GM13977 (cell line): ENCODE results near the gene TEPSIN.

Experiments
- DNase-seq: peaks from one replicate; pipeline ENCODE4 v3.0.0; 2012; ENCODE audit warnings: low spot score
- CTCF ChIP-seq: IDR thresholded peaks from 2 replicates; pipeline ENCODE4 v1.5.1; 2012; ENCODE audit warnings: mild to moderate bottlenecking, control low read depth; ENCODE audit not compliant: insufficient read depth; ENCODE audit errors: extremely low read depth, missing control alignments
- in situ Hi-C: fragments of 300-500 bp; cut with MboI; formaldehyde crosslinking; loops from one replicate; pipeline ENCODE4 v1.12.0; 2022; ENCODE audit warnings: low sequenced_read_pairs, low pct_unique_long_range_greater_than_20kb, mixed read lengths, inconsistent platforms; ENCODE audit not compliant: unreplicated experiment

The TEPSIN gene

DNA sequence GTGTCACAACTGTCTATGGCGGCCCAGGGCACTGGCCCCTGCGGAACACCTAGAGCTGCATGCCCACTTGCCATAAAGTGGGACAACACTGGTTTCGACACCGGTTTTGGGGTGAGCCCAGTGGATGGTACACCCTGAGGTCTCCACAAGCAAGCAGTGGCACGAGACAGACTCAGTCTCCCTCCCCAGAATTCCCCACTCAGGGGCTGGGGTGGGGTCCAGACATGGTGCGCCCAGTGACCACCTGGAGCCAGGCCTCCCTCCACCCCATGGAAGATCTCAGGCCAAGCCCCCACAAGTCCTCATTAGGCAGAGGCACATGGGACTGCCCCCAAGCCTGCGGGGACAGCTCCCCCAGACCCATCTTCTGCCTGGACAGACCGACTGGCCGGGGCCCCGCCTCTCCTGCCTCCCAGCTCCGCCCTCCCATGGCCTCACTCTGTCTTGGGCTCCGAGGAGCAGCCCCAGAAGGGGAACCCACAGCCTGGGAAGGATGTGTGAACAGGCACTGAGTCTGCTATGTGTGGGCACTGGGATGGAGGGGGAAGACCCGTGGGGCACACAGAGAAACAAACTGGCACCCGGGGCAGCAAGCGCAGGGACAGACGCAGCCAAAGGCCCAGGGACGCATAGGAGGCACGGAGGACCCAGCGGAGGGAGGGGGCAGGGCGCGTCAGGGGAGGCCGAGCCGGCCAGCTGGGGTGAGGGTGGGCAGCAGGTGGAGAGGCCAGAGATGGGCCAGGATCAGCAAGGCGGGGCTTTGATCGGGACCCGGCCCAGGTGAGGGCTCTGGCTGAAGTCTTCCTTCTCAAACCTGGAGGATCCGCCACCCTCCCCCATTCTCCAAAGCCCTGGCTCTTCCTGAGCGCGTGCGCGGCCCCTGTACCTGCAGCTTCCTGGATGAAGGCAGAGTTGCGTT lies 2.8 kb downstream of the TEPSIN start:
- no peak for TF ChIP-seq CTCF
- in situ Hi-C loops, result no loop called here
- DNase-seq, result no peak

DNA sequence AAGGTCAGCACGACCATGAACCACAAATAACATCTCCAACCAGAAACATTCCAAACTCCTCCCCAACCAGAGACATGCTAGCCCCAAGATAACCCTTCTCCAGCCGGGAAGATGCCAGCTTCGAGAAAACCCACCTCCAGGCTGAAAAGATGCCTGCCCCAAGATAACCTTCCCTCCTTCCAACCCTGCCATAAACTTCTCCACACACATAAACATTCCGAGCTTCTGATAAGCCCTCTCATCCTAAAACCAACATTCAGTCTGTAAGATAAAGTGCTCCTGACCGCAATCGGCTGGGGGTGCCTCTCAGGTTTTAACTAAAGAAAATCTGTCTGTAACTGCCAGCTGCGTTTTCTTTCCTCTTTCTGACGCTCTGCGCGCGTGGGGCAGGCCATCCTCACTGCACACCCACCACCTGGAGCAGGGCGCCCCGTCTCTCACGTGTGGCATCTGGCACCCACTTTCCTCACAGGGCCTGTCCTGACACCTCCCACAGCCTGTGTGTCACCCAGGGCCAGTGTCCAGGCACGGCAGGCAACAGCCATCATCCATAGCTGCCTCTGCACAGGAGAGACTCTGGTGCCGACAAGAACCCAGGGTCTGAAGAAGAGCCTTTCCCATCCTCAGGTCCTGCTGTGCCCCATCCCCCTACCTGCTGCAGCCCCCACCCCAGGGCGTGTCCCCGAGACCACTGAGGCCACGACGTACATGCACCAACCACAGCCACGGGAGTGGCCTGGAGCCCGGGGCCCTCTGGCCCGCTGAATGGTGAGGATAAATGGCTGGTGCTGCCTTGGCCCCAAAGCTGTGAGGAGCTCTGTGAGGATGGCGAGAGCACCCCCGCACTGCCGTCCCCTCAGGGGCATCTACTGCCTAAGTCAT lies 3.7 kb downstream of the TEPSIN start:
- in situ Hi-C loops, result no loop called here
- no peak for DNase-seq
- TF ChIP-seq CTCF, result no peak

DNA sequence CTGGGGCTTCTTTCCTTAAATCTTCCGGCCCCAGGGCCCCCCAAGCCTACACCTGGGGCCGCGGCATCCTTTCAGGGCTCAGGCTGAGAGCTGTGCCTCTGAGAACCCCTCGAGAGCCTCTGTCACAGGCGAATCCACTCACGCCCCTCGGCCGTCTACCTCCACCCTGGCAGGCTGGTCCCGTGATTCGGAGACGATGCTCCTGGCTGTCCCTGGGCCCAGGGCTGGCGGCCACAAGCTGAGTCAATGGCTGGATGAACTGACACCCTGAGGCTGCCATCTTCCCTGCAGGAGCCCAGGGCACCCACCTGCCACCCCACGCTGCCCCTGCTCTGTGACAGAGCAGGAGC lies 4.4 kb downstream of the TEPSIN start:
- no peak for TF ChIP-seq CTCF
- in situ Hi-C loops, result no loop called here
- DNase-seq, result no peak

GRCh38 chr17:81233811-81234505 lies 4.9 kb downstream of the TEPSIN start:
- in situ Hi-C loops, result no loop called here
- DNase-seq, result no peak
- TF ChIP-seq CTCF, result no peak

DNA sequence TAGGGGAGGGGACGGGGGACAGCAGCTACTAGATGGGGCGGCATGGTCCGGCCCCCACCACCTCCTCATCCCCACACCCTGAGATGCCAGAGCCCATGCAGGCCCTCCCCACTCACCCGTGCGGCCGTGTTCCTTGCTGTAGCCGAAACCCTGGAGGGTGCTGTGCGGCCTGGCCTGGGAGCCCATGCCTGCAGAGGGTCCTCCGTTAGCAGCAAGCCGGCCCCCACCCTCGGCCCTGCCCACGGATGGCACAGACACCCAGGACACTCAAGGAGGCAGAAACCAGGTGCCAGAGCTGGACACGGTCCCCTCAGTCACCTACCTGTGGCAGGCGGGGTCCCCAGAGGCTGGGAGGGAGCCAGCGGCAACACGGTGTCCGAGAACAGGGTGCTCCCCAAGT lies 5.5 kb downstream of the TEPSIN start:
- DNase-seq, result no peak
- in situ Hi-C loops, result no loop called here
- no peak for TF ChIP-seq CTCF

DNA sequence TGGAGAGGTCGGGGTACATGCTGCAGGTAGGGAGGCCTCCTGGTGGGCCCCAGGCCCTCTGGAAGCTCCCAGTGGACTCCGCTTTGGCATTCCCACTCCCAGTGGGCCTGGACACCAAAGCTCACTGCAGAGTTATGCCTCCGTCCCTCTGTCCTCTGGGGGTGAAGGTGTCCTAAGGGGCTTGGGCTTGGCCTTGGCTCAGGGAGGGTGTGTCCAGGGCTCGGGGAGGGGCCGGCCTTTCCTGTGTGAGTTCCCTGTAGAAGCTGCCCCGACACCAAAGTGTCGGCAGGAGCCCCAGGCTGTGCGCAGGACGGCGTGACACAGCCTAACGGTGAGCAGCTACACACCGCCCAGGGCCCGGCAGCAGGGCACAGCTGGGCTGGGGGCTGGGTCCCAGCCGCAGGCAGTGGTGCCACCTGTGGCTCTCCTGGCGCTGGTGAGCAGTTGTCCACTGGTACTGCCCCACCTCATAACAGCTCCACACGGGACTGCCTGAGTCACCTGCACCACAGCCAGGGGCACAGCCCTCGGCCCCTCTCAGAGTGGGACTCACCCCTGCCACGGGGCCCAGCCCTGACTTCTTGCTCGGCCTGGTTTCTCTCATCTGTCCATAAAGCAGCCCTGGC lies 6.1 kb downstream of the TEPSIN start:
- DNase-seq, result no peak
- no peak for TF ChIP-seq CTCF
- in situ Hi-C loops, result no loop called here
